Measurements from ENCODE around the gene DSCAM.
"Not testable (repeated sequence)": the region's sequence is repeated elsewhere in the genome, so short reads cannot be mapped to it uniquely, and the experiment has no call there.

The DSCAM gene

GRCh38 chr21:40074198-40074597 lies 772.8 kb downstream of the DSCAM start:
- no peak for DNase-seq

GRCh38 chr21:40073642-40074041 lies 773.3 kb downstream of the DSCAM start:
- DNase-seq, result no peak

GRCh38 chr21:40070871-40071270 lies 776.1 kb downstream of the DSCAM start:
- no peak for DNase-seq

GRCh38 chr21:40067751-40068150 lies 779.2 kb downstream of the DSCAM start:
- DNase-seq, result no peak

GRCh38 chr21:40066221-40066620 lies 780.7 kb downstream of the DSCAM start:
- DNase-seq, result no peak

GRCh38 chr21:40060083-40060677 lies 786.8 kb downstream of the DSCAM start:
- no peak for DNase-seq

GRCh38 chr21:40057331-40057730 lies 789.6 kb downstream of the DSCAM start:
- DNase-seq, result no peak

GRCh38 chr21:40056031-40056430 lies 790.9 kb downstream of the DSCAM start:
- DNase-seq, result no peak

- DNase-seq, result no peak
These were observed 792.6 kb downstream of the DSCAM start for GRCh38 chr21:40054403-40054802.

- DNase-seq, result no peak
These were observed 794.0 kb downstream of the DSCAM start for GRCh38 chr21:40053007-40053406.

GRCh38 chr21:40052276-40052675 lies 794.7 kb downstream of the DSCAM start:
- DNase-seq, result no peak

GRCh38 chr21:40051801-40052200 lies 795.2 kb downstream of the DSCAM start:
- DNase-seq, result no peak

- DNase-seq, result no peak
These were observed 797.0 kb downstream of the DSCAM start for GRCh38 chr21:40049931-40050290.

- no peak for DNase-seq
These were observed 797.7 kb downstream of the DSCAM start for GRCh38 chr21:40049031-40049930.

GRCh38 chr21:40047993-40048730 lies 798.8 kb downstream of the DSCAM start:
- DNase-seq, result no peak

- DNase-seq, result no peak
These were observed 799.7 kb downstream of the DSCAM start for GRCh38 chr21:40047211-40047610.

GRCh38 chr21:40043866-40044265 lies 803.1 kb downstream of the DSCAM start:
- DNase-seq, result no peak

- DNase-seq, result no peak
These were observed 803.5 kb downstream of the DSCAM start for GRCh38 chr21:40043423-40043822.

GRCh38 chr21:40041446-40041845 lies 805.5 kb downstream of the DSCAM start:
- DNase-seq, result no peak

GRCh38 chr21:40033156-40033782 lies 813.7 kb downstream of the DSCAM start:
- DNase-seq, result not testable (repeated sequence)

GRCh38 chr21:40029888-40030287 lies 817.1 kb downstream of the DSCAM start:
- no peak for DNase-seq

- not testable (repeated sequence) for DNase-seq
These were observed 818.6 kb downstream of the DSCAM start for GRCh38 chr21:40028393-40028792.
